Type B pancreatic cell (in vitro differentiated cells): Measurements from ENCODE around the gene IFT80. TPM values are rescaled to one million over a fixed set of nuclear protein-coding genes. Genes with fewer than 3 reads are reported as not detected.
"Not testable (repeated sequence)": the region's sequence is repeated elsewhere in the genome, so short reads cannot be mapped to it uniquely, and the experiment has no call there.

ENCODE experiments used
- DNase-seq: peaks from one replicate; pipeline ENCODE4 v3.0.0; 2021; ENCODE audit warnings: mixed read lengths; ENCODE audit not compliant: unreplicated experiment; ENCODE audit errors: extremely low spot score
- H3K27ac Mint-ChIP-seq: 2 replicates; pipeline ENCODE4 v1.8.0; 2021; ENCODE audit warnings: mild to moderate bottlenecking, mixed read lengths
- H3K27me3 Mint-ChIP-seq: 2 replicates; pipeline ENCODE4 v1.8.0; 2021; ENCODE audit warnings: mixed read lengths
- H3K36me3 Mint-ChIP-seq: 2 replicates; pipeline ENCODE4 v1.8.0; 2021; ENCODE audit warnings: mixed read lengths
- H3K4me1 Mint-ChIP-seq: one replicate; pipeline ENCODE4 v1.8.0; 2021; ENCODE audit warnings: mixed read lengths; ENCODE audit not compliant: unreplicated experiment
- H3K4me3 Mint-ChIP-seq: 2 replicates; pipeline ENCODE4 v1.8.0; 2021; ENCODE audit warnings: mild to moderate bottlenecking, mixed read lengths
- H3K9me3 Mint-ChIP-seq: 2 replicates; pipeline ENCODE4 v1.8.0; 2021; ENCODE audit warnings: mixed read lengths
- CTCF ChIP-seq: fragments of 200-600 bp; sonication (generic); conservative IDR thresholded peaks from 2 replicates; pipeline ENCODE4 v1.5.0; 2021; ENCODE audit warnings: antibody characterized with exemption, mild to moderate bottlenecking
- total RNA-seq: library from RNA; stranded (reverse); gene quantifications from 2 replicates; pipeline ENCODE4 v1.2.1, GENCODE V29; 2021; ENCODE audit warnings: low replicate concordance

Gene IFT80
- total RNA-seq, 1 donor from 2014 or later = 40.8 TPM

GRCh38 chr3:160257606-160258005, 141.4 kb downstream of the IFT80 start:
- no peaks in the 10 kb centered on the region for H3K4me1 Mint-ChIP-seq
- H3K36me3 Mint-ChIP-seq = peaks cover 4% of the 10 kb centered on the region
- no peak overlapping the region for H3K4me3 Mint-ChIP-seq
- H3K9me3 Mint-ChIP-seq = no peaks in the 10 kb centered on the region
- no peak overlapping the region for H3K27ac Mint-ChIP-seq
- no peak for DNase-seq
- TF ChIP-seq CTCF = no peak
- H3K27me3 Mint-ChIP-seq = no peaks in the 10 kb centered on the region

GRCh38 chr3:160253298-160253697, 145.7 kb downstream of the IFT80 start:
- TF ChIP-seq CTCF = no peak
- no peak for DNase-seq
- no peaks in the 10 kb centered on the region for H3K9me3 Mint-ChIP-seq
- no peaks in the 10 kb centered on the region for H3K36me3 Mint-ChIP-seq
- H3K27ac Mint-ChIP-seq = no peak overlapping the region
- no peaks in the 10 kb centered on the region for H3K4me1 Mint-ChIP-seq
- no peaks in the 10 kb centered on the region for H3K27me3 Mint-ChIP-seq
- no peak overlapping the region for H3K4me3 Mint-ChIP-seq

- TF ChIP-seq CTCF = no peak
- DNase-seq = no peak
- H3K36me3 Mint-ChIP-seq = no peaks in the 10 kb centered on the region
- H3K4me1 Mint-ChIP-seq = no peaks in the 10 kb centered on the region
- H3K27me3 Mint-ChIP-seq = no peaks in the 10 kb centered on the region
- no peak overlapping the region for H3K4me3 Mint-ChIP-seq
- peaks cover 11% of the 10 kb centered on the region for H3K9me3 Mint-ChIP-seq
- H3K27ac Mint-ChIP-seq = no peak overlapping the region
Measured at GRCh38 chr3:160247766-160248165, 151.3 kb downstream of the IFT80 start.

GRCh38 chr3:160245261-160245800, 153.7 kb downstream of the IFT80 start:
- H3K27me3 Mint-ChIP-seq = peaks cover 5% of the 10 kb centered on the region
- no peak for TF ChIP-seq CTCF
- peaks cover 15% of the 10 kb centered on the region for H3K9me3 Mint-ChIP-seq
- no peak overlapping the region for H3K4me3 Mint-ChIP-seq
- DNase-seq = no peak
- H3K36me3 Mint-ChIP-seq = no peaks in the 10 kb centered on the region
- H3K27ac Mint-ChIP-seq = no peak overlapping the region
- H3K4me1 Mint-ChIP-seq = no peaks in the 10 kb centered on the region

GRCh38 chr3:160240719-160241118, 158.3 kb downstream of the IFT80 start:
- not testable (repeated sequence) for H3K4me1 Mint-ChIP-seq, H3K27me3 Mint-ChIP-seq, DNase-seq, H3K36me3 Mint-ChIP-seq, H3K27ac Mint-ChIP-seq, H3K4me3 Mint-ChIP-seq
- peaks cover 15% of the 10 kb centered on the region for H3K9me3 Mint-ChIP-seq

GRCh38 chr3:160232014-160232413, 167.0 kb downstream of the IFT80 start:
- H3K9me3 Mint-ChIP-seq = no peaks in the 10 kb centered on the region
- H3K36me3 Mint-ChIP-seq = no peaks in the 10 kb centered on the region
- no peak overlapping the region for H3K4me3 Mint-ChIP-seq
- H3K4me1 Mint-ChIP-seq = no peaks in the 10 kb centered on the region
- no peak overlapping the region for H3K27ac Mint-ChIP-seq
- TF ChIP-seq CTCF = no peak
- peaks cover 35% of the 10 kb centered on the region for H3K27me3 Mint-ChIP-seq
- no peak for DNase-seq
